GM21619 (cell line): ENCODE results near the gene ERGIC3.
"Not testable (repeated sequence)": the region's sequence is repeated elsewhere in the genome, so short reads cannot be mapped to it uniquely, and the experiment has no call there.

Source experiments
- ATAC-seq: cut with Tn5 transposase; IDR thresholded peaks from one replicate; pipeline ENCODE4 v1.9.1; 2021; ENCODE audit not compliant: unreplicated experiment

The ERGIC3 gene

GRCh38 chr20:35517767-35518166 lies 24.1 kb upstream of the ERGIC3 start:
- ATAC-seq, result not testable (repeated sequence)

GRCh38 chr20:35518955-35519354 lies 22.9 kb upstream of the ERGIC3 start:
- ATAC-seq, result no peak

GRCh38 chr20:35523298-35523888 lies 18.5 kb upstream of the ERGIC3 start:
- ATAC-seq, result no peak

- ATAC-seq, result no peak
These were observed 16.2 kb upstream of the ERGIC3 start for GRCh38 chr20:35525639-35526038.

GRCh38 chr20:35527122-35527769 lies 14.6 kb upstream of the ERGIC3 start:
- no peak for ATAC-seq

- no peak for ATAC-seq
These were observed 12.3 kb upstream of the ERGIC3 start, which contains the start of gene C20orf173 for GRCh38 chr20:35529552-35529951. TSS of gene C20orf173 (minus strand) at chr20:35529652. CDS start at chr20:35529373, 279 bp downstream.

GRCh38 chr20:35539756-35540212 lies 2.1 kb upstream of the ERGIC3 start:
- ATAC-seq, result no peak

- ATAC-seq, result no peak
These were observed 628 bp upstream of the ERGIC3 start for GRCh38 chr20:35541118-35541782.

GRCh38 chr20:35542990-35543389 lies 1.1 kb downstream of the ERGIC3 start:
- ATAC-seq, result no peak

GRCh38 chr20:35544436-35544835 lies 2.6 kb downstream of the ERGIC3 start:
- ATAC-seq, result no peak

GRCh38 chr20:35544941-35545340 lies 3.1 kb downstream of the ERGIC3 start:
- not testable (repeated sequence) for ATAC-seq

GRCh38 chr20:35546127-35546526 lies 4.2 kb downstream of the ERGIC3 start:
- no peak for ATAC-seq

- no peak for ATAC-seq
These were observed 5.5 kb downstream of the ERGIC3 start for GRCh38 chr20:35547329-35547728.

- ATAC-seq, result no peak
These were observed 9.6 kb downstream of the ERGIC3 start for GRCh38 chr20:35551503-35551902.

GRCh38 chr20:35552914-35553313 lies 11.0 kb downstream of the ERGIC3 start:
- ATAC-seq, result no peak

- ATAC-seq, result not testable (repeated sequence)
These were observed 13.6 kb downstream of the ERGIC3 start for GRCh38 chr20:35555461-35555860.

- no peak for ATAC-seq
These were observed 14.2 kb downstream of the ERGIC3 start for GRCh38 chr20:35555951-35556645.

- no peak for ATAC-seq
These were observed 15.0 kb downstream of the ERGIC3 start for GRCh38 chr20:35556871-35557270.

- no peak for ATAC-seq
These were observed 16.6 kb downstream of the ERGIC3 start for GRCh38 chr20:35558451-35558850.

GRCh38 chr20:35559042-35559693 lies 17.3 kb downstream of the ERGIC3 start:
- ATAC-seq, result no peak

- ATAC-seq, result no peak
These were observed 18.2 kb downstream of the ERGIC3 start for GRCh38 chr20:35560105-35560511.
